Esophagus squamous epithelium (tissue), 4 donors: Measurements from ENCODE around the gene MSN.

Source experiments
- POLR2A ChIP-seq, 4 donors: fragments of 450-650 bp; IDR thresholded peaks; one replicate each; pipeline ENCODE4 v1.6.1; 2017; ENCODE audit warnings: antibody characterized with exemption in 4 of 4, mild to moderate bottlenecking in 4 of 4, moderate library complexity in 3 of 4
- TF ChIP-seq, protein P1 (sequence below), 6 experiments: fragments of 450-650 bp in 4 of 6; fragments of 200-600 bp in 2 of 6; sonication (generic) in 2 of 6; IDR thresholded peaks; one replicate each; pipeline ENCODE4 v1.5.1; 2016 to 2019; ENCODE audit warnings: antibody characterized with exemption in 6 of 6, mild to moderate bottlenecking in 4 of 6, moderate library complexity in 4 of 6

GRCh38 chrX:65745992-65746391, 78.5 kb downstream of the MSN start:
- TF ChIP-seq, protein P1, sequence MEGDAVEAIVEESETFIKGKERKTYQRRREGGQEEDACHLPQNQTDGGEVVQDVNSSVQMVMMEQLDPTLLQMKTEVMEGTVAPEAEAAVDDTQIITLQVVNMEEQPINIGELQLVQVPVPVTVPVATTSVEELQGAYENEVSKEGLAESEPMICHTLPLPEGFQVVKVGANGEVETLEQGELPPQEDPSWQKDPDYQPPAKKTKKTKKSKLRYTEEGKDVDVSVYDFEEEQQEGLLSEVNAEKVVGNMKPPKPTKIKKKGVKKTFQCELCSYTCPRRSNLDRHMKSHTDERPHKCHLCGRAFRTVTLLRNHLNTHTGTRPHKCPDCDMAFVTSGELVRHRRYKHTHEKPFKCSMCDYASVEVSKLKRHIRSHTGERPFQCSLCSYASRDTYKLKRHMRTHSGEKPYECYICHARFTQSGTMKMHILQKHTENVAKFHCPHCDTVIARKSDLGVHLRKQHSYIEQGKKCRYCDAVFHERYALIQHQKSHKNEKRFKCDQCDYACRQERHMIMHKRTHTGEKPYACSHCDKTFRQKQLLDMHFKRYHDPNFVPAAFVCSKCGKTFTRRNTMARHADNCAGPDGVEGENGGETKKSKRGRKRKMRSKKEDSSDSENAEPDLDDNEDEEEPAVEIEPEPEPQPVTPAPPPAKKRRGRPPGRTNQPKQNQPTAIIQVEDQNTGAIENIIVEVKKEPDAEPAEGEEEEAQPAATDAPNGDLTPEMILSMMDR (IDR thresholded peaks at IDR 0.05) = peak in 3 of 6 experiments; percentile 8 to 40 (median 12)
- no peak for TF ChIP-seq POLR2A (IDR thresholded peaks at IDR 0.05)
